Measurements from ENCODE around the gene SGMS1.

GRCh38 chr10:50461123-50461522 is 162.6 kb downstream of the SGMS1 start:
- TF ChIP-seq YY1 (IDR thresholded peaks at IDR 0.05; ENCODE audit: insufficient read depth, insufficient read length) = no peak
- TF ChIP-seq SUZ12 (IDR thresholded peaks at IDR 0.05; ENCODE audit: extremely low read depth, insufficient read depth, insufficient read length) = no peak
- TF ChIP-seq ZNF274 (IDR thresholded peaks at IDR 0.05; ENCODE audit: low read depth, low read length) = no peak

Measured in NT2/D1 (cell line).